ENCODE measurements around the gene SLC26A8. TPM values are rescaled to one million over a fixed set of nuclear protein-coding genes. Genes with fewer than 3 reads are reported as not detected.

Gene SLC26A8
- total RNA-seq, 1 donor from 2014 or later, result not detected

Other genes starting within 250 kb of the SLC26A8 start
- gene CLPSL2, start 248.0 kb downstream of the SLC26A8 start, total RNA-seq, result not detected
- gene CLPSL1, start 243.6 kb downstream of the SLC26A8 start, total RNA-seq, result not detected
- gene CLPS, start 227.3 kb downstream of the SLC26A8 start, total RNA-seq, result not detected
- not detected for gene LHFPL5, start 219.3 kb downstream of the SLC26A8 start, total RNA-seq
- gene SRPK1, start 103.5 kb downstream of the SLC26A8 start, total RNA-seq, result 18.4 TPM
- 24.5 TPM for gene MAPK14, start 3.2 kb upstream of the SLC26A8 start, total RNA-seq
- 0.33 TPM for gene MAPK13, start 105.9 kb upstream of the SLC26A8 start, total RNA-seq
- gene BRPF3, start 172.1 kb upstream of the SLC26A8 start, total RNA-seq, result 18.0 TPM
- not detected for gene PNPLA1, start 245.4 kb upstream of the SLC26A8 start, total RNA-seq